Gastrocnemius medialis (tissue), 4 donors: ENCODE results near the gene ZNF354C. TPM values are rescaled to one million over a fixed set of nuclear protein-coding genes. Genes with fewer than 3 reads are reported as not detected.
A peak's percentile ranks its signal among the peaks of the same experiment; 100 is the strongest.
"Not testable (repeated sequence)": the region's sequence is repeated elsewhere in the genome, so short reads cannot be mapped to it uniquely, and the experiment has no call there.

ENCODE experiments used
- ATAC-seq, 2 donors: fragments of 150-250 bp; one replicate each; pipeline ENCODE4 v1.9.1; 2016
- DNase-seq, 2 donors: peaks; one replicate each; pipeline ENCODE4 v3.0.0-alpha.2; 2019
- H3K27ac ChIP-seq, 4 donors: fragments of 200-600 bp; sonication (generic); 1 replicate in 1 of 4; 2 replicates in 3 of 4; pipeline ENCODE4 v1.5.1; 2016 to 2018; ENCODE audit warnings: mild to moderate bottlenecking in 2 of 4, moderate library complexity in 1 of 4
- H3K27me3 ChIP-seq, 3 donors: fragments of 200-600 bp; sonication (generic) in 2 of 3; 1 replicate in 1 of 3; 2 replicates in 2 of 3; pipeline versions ENCODE4 v1.5.1 to v1.6.0; 2016 to 2019; ENCODE audit warnings: mild to moderate bottlenecking in 1 of 3, moderate library complexity in 1 of 3
- H3K36me3 ChIP-seq, 2 donors: fragments of 200-600 bp; sonication (generic) in 1 of 2; one replicate each; pipeline ENCODE4 v1.5.1; 2017 to 2018
- H3K4me1 ChIP-seq, 2 donors: fragments of 200-600 bp; sonication (generic) in 1 of 2; one replicate each; pipeline ENCODE4 v1.5.1; 2016 to 2017; ENCODE audit warnings: mild to moderate bottlenecking in 2 of 2
- H3K4me3 ChIP-seq, 4 donors: fragments of 200-600 bp; sonication (generic) in 3 of 4; 1 replicate in 1 of 4; 2 replicates in 3 of 4; pipeline ENCODE4 v1.5.1; 2016 to 2019; ENCODE audit warnings: mild to moderate bottlenecking in 2 of 4
- H3K9me3 ChIP-seq, 3 donors: fragments of 200-600 bp; sonication (generic) in 2 of 3; 1 replicate in 1 of 3; 2 replicates in 2 of 3; pipeline ENCODE4 v1.5.1; 2016 to 2019
- CTCF ChIP-seq, 5 experiments: fragments of 450-650 bp in 3 of 5; fragments of 200-600 bp in 2 of 5; sonication (generic) in 2 of 5; IDR thresholded peaks in 4 of 5; conservative IDR thresholded peaks in 1 of 5; 1 replicate in 4 of 5; 2 replicates in 1 of 5; pipeline ENCODE4 v1.5.1; 2016 to 2019; ENCODE audit warnings: antibody characterized with exemption in 5 of 5, mild to moderate bottlenecking in 3 of 5, moderate library complexity in 3 of 5
- POLR2A ChIP-seq, 2 donors: fragments of 450-650 bp; IDR thresholded peaks; one replicate each; pipeline ENCODE4 v1.6.1; 2017; ENCODE audit warnings: antibody characterized with exemption in 2 of 2, mild to moderate bottlenecking in 2 of 2, moderate library complexity in 2 of 2
- in situ Hi-C, 4 donors: fragments of 200-750 bp; cut with MboI; loops; one replicate each; pipeline versions ENCODE4 v1.15.0 to v1.8.0; 2017; ENCODE audit warnings: low sequenced_read_pairs in 4 of 4
- intact Hi-C: fragments of 100-400 bp; cut with DNase I; formaldehyde crosslinking; loops from one replicate; pipeline ENCODE4 v1.15.1; 2023; ENCODE audit warnings: low total_unique reads
- total RNA-seq, 4 donors: library from RNA; depleted of rRNA; stranded (reverse); fragments of >200 nt; gene quantifications; one replicate each; pipeline versions ENCODE4 v1.1.0 to v1.2.3, GENCODE V29; 2016

The ZNF354C gene
- total RNA-seq, 4 donors from 2014 or later: 1.6 to 3.5 (median 2.3) TPM

GRCh38 chr5:179080724-179081123 lies 20.6 kb downstream of the ZNF354C start:
- H3K27ac ChIP-seq: no peak overlapping the region
- DNase-seq: no peak

DNA sequence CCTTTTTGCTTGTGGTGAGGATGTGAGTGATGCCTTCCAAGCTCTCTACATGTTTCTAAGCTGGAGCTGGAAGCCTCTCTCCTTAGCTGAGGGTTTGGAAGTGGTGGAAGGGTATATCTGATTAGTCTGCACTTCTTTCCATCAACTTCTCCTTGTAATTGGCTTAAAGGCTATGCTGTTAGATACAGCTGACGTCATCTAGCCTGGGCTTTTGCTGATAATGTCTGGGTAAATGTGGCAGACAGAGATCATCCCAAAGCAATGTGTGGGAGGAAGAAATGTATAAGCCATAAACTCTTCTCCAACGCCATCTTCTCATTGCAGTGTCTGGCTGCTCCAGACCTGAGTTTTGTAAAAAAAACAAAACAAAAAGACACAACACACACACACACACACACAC lies 29.3 kb downstream of the ZNF354C start:
- Histone ChIP-seq H3K9me3 (peaks cover 8 to 52% (median 33%) of the 10 kb centered on the region in 3 donors), H3K4me1 (no peaks in the 10 kb centered on the region), H3K36me3 (peaks cover 0 to 17% of the 10 kb centered on the region in 2 donors), H3K4me3 (no peak overlapping the region), H3K27me3 (no peaks in the 10 kb centered on the region), H3K27ac (no peak overlapping the region)
- no peak for TF ChIP-seq POLR2A (IDR thresholded peaks at IDR 0.05)
- no peak for TF ChIP-seq CTCF (IDR thresholded peaks at IDR 0.05 in 4 of 5, conservative IDR thresholded peaks at IDR 0.05 in 1 of 5)
- no peak for ATAC-seq
- in situ Hi-C loops: no loop called here
- no peak for DNase-seq
- intact Hi-C loops: no loop called here

More at GRCh38 chr5:179080724-179081123, 20.6 kb downstream of the ZNF354C start:
- Histone ChIP-seq H3K4me3 (peak overlapping the region in 1 of 4 donors; percentile 32), H3K27me3 (peaks cover 0 to 5% (median 0%) of the 10 kb centered on the region in 3 donors), H3K9me3 (peaks cover 42 to 93% (median 60%) of the 10 kb centered on the region in 3 donors), H3K36me3 (peaks cover 28 to 84% of the 10 kb centered on the region in 2 donors), H3K4me1 (no peaks in the 10 kb centered on the region)
- intact Hi-C loops (no loop called here), in situ Hi-C loops (no loop called here)
- TF ChIP-seq POLR2A (IDR thresholded peaks at IDR 0.05): no peak
- TF ChIP-seq CTCF (IDR thresholded peaks at IDR 0.05 in 4 of 5, conservative IDR thresholded peaks at IDR 0.05 in 1 of 5): no peak
- no peak for ATAC-seq

DNA sequence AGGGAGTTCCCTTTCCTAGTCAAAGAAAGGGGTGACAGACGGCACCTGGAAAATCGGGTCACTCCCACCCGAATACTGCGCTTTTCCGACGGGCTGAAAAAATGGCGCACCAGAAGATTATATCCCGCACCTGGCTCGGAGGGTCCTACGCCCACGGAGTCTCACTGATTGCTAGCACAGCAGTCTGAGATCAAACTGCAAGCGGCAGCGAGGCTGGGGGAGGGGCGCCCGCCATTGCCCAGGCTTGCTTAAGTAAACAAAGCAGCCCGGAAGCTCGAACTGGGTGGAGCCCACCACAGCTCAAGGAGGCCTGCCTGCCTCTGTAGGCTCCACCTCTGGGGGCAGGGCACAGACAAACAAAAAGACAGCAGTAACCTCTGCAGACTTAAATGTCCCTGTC lies 41.1 kb downstream of the ZNF354C start:
- H3K27ac ChIP-seq, H3K4me3 ChIP-seq, DNase-seq, H3K36me3 ChIP-seq, H3K4me1 ChIP-seq, intact Hi-C loops, H3K27me3 ChIP-seq, in situ Hi-C loops, ATAC-seq: not testable (repeated sequence)
- peaks cover 0 to 24% (median 18%) of the 10 kb centered on the region in 3 donors for H3K9me3 ChIP-seq

GRCh38 chr5:179110528-179110927 lies 50.4 kb downstream of the ZNF354C start:
- TF ChIP-seq CTCF (IDR thresholded peaks at IDR 0.05 in 4 of 5, conservative IDR thresholded peaks at IDR 0.05 in 1 of 5) (no peak), POLR2A (IDR thresholded peaks at IDR 0.05) (no peak)
- Histone ChIP-seq H3K4me1 (no peaks in the 10 kb centered on the region), H3K9me3 (peaks cover 0 to 18% (median 0%) of the 10 kb centered on the region in 3 donors), H3K4me3 (no peak overlapping the region), H3K27me3 (no peaks in the 10 kb centered on the region), H3K36me3 (no peaks in the 10 kb centered on the region), H3K27ac (no peak overlapping the region)
- no peak for DNase-seq
- in situ Hi-C loops: no loop called here
- intact Hi-C loops: no loop called here
- no peak for ATAC-seq

DNA sequence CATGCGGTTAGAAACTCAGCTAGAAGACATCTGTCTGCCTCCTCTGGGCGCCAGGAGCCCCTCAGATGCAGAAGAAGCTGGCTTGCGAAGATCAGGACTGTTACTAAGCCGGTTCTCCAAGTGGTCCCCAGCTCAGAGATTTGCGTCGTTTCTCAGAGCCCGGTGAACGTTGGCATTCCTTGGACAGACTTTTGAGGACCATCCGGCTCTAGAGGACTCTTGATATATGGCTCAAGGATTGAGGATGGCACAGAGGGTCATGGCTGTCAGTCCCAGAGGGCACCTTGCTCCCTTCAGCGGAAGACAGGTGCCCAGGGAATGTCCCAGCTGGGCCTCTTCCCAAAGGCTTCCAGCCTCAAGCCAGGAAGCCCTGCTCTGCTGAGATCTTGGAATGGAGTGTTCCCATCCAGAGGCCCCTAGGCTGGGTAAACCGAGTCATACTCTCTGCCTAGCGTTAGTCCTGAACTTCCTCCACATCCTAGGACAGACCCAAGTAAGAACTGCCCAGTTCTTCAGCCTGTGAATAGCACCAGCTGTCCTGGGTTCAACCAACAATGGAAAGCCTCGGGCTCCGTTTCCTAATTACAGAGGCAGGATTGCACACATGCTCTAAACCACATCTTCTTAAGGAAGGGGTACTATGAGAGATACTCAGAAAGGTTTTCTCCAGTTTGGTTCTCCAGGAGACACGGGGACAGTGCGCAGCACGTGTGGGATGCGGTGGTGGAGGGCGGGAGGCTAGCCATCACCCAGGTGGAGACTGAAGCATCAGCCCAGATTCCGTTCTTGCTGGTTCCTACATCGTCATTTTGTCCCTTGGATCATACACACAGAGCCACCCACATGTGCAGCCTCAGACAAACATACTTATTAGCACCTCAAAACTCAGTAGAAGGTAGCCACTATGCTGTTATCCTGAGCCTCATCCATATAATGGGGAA lies 51.4 kb downstream of the ZNF354C start:
- no peak for TF ChIP-seq POLR2A (IDR thresholded peaks at IDR 0.05)
- no peak for TF ChIP-seq CTCF (IDR thresholded peaks at IDR 0.05 in 4 of 5, conservative IDR thresholded peaks at IDR 0.05 in 1 of 5)
- no peak for ATAC-seq
- no peaks in the 10 kb centered on the region for H3K4me1 ChIP-seq

More for the DNA sequence above, 51.4 kb downstream of the ZNF354C start:
- in situ Hi-C loops: no loop called here
- H3K27ac ChIP-seq: no peak overlapping the region
- no peak overlapping the region for H3K4me3 ChIP-seq
- H3K9me3 ChIP-seq: peaks cover 0 to 18% (median 0%) of the 10 kb centered on the region in 3 donors
- intact Hi-C loops: no loop called here
- H3K27me3 ChIP-seq: no peaks in the 10 kb centered on the region
- no peak for DNase-seq
- H3K36me3 ChIP-seq: no peaks in the 10 kb centered on the region
